GM13977 (cell line): Measurements from ENCODE around the gene L1CAM.
A peak's percentile ranks its signal among the peaks of the same experiment; 100 is the strongest.

Source experiments
- DNase-seq: peaks from one replicate; pipeline ENCODE4 v3.0.0; 2012; ENCODE audit warnings: low spot score
- CTCF ChIP-seq: IDR thresholded peaks from 2 replicates; pipeline ENCODE4 v1.5.1; 2012; ENCODE audit warnings: mild to moderate bottlenecking, control low read depth; ENCODE audit not compliant: insufficient read depth; ENCODE audit errors: extremely low read depth, missing control alignments
- in situ Hi-C: fragments of 300-500 bp; cut with MboI; formaldehyde crosslinking; loops from one replicate; pipeline ENCODE4 v1.12.0; 2022; ENCODE audit warnings: low sequenced_read_pairs, low pct_unique_long_range_greater_than_20kb, mixed read lengths, inconsistent platforms; ENCODE audit not compliant: unreplicated experiment

L1CAM gene

GRCh38 chrX:153931748-153932147, 45.8 kb upstream of the L1CAM start:
- TF ChIP-seq CTCF = no peak
- in situ Hi-C loops = loop anchor here (25.0 kb wide), 1 partner anchor 969 kb away; no protein-coding TSS in a partner anchor
- DNase-seq = no peak

- no peak for TF ChIP-seq CTCF
- DNase-seq = no peak
- in situ Hi-C loops = loop anchor here (25.0 kb wide), 1 partner anchor 969 kb away; no protein-coding TSS in a partner anchor
Observed at GRCh38 chrX:153931151-153931550, 45.2 kb upstream of the L1CAM start.

GRCh38 chrX:153930011-153930910, 44.3 kb upstream of the L1CAM start:
- in situ Hi-C loops = loop anchor here (25.0 kb wide), 1 partner anchor 968 kb away; no protein-coding TSS in a partner anchor
- DNase-seq = no peak
- no peak for TF ChIP-seq CTCF

DNA sequence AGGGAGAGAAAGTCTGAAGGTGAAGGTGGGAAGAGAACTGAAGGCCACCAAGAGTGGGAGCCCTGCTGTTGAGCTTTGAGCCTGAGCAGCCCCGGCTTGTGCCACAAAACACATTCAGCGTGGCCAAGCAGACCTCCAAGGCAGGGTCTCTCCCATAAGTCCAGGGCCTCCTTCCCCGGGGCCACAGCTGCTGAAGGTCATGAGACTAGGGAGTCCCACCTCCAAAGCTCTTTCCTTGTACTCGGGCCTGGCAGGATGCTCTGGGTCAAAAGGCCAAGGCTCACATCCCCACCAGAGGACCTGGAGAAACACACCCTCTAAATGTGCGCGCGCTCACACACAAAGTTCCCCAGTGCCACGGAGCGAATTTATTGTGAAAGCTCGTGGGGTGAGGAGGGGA, 43.6 kb upstream of the L1CAM start:
- in situ Hi-C loops = loop anchor here (25.0 kb wide), 1 partner anchor 967 kb away; no protein-coding TSS in a partner anchor
- DNase-seq = no peak
- TF ChIP-seq CTCF = no peak

GRCh38 chrX:153928846-153929245, 42.9 kb upstream of the L1CAM start:
- in situ Hi-C loops = loop anchor here (25.0 kb wide), 1 partner anchor 967 kb away; no protein-coding TSS in a partner anchor
- TF ChIP-seq CTCF = no peak

DNA sequence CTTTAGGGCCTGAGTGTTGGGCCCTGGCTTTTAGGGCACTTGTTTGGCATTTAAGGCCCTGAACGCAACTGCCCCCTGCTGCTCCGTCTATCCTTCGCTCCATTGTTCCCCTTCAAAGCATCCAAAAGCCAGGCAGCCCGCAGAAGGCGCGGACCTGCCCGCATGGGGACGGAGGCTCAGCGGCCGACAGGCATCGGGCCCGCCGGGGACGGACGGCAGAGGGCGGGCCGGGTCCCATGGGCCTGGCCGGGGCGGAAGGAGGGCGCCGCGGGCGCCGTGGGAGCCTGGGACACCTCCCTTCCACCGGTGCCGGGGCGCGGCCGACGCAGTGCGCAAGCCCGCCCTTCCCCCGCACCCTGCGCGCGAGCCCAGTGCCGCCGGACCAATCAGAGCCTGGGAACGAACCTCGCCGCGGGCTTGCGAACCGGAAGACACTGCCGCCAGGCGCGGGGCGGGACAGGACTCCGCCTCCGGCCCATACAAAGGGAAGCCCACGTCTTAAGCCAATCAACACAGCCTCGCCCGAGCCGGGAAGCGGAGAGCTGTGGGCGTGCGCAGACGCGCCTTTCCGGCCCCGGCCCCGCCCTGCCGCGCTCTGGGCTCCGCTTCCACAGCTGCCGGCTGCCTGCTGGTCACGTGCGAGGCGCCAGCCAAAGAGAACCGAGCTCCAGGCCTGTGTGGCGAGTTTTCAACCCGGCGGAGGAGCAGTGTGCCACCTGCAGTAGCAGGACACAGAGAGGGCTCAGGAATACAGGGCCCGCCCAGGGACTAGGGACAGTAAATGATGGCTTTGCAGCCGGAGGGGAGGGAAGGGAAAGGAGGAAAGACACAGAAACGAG, 42.2 kb upstream of the L1CAM start:
- peak; percentile 96 for DNase-seq
- in situ Hi-C loops = loop anchor here (25.0 kb wide), 1 partner anchor 966 kb away; no protein-coding TSS in a partner anchor
- TF ChIP-seq CTCF = peak; percentile 18

More at GRCh38 chrX:153928846-153929245, 42.9 kb upstream of the L1CAM start:
- DNase-seq = no peak
